SH-SY5Y (cell line): ENCODE data around the gene CKAP5.
A peak's percentile ranks its signal among the peaks of the same experiment; 100 is the strongest.

ENCODE experiments used
- GATA2 ChIP-seq: IDR thresholded peaks from 2 replicates; pipeline ENCODE4 v1.6.1; 2011; ENCODE audit warnings: mild to moderate bottlenecking, low read depth, low read length
- GATA3 ChIP-seq: IDR thresholded peaks from 2 replicates; pipeline ENCODE4 v1.6.1; 2011; ENCODE audit warnings: low read depth, mild to moderate bottlenecking, low read length, moderate library complexity

CKAP5 gene

DNA sequence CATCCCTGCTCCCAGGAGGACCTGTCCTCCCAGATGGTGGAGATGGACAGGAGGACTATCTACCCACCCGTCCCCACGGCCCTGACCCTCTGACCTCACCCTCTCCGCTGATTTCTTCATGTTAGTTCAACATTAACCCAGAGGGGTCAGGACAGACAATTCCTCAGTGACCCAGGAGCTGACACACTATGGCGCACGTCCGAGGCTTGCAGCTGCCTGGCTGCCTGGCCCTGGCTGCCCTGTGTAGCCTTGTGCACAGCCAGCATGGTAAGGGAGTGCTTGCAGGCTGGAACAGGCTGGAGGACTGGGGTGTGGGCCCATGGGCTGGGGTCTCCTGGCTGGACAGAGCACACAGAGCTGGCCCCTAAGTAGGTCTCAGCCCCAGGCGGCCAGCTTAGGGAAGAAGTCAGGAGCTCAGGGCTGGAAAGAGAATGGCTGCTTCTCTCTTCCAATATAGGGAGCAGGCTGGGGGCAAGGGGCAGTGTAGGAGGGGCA, 127.0 kb downstream of the CKAP5 start, which contains the start of gene F2:
F2 (plus strand) TSS at position 166 of the 495 bp plus-strand sequence; CDS start at position 189, 23 bp downstream.
- TF ChIP-seq GATA2 (no peak), GATA3 (no peak)

DNA sequence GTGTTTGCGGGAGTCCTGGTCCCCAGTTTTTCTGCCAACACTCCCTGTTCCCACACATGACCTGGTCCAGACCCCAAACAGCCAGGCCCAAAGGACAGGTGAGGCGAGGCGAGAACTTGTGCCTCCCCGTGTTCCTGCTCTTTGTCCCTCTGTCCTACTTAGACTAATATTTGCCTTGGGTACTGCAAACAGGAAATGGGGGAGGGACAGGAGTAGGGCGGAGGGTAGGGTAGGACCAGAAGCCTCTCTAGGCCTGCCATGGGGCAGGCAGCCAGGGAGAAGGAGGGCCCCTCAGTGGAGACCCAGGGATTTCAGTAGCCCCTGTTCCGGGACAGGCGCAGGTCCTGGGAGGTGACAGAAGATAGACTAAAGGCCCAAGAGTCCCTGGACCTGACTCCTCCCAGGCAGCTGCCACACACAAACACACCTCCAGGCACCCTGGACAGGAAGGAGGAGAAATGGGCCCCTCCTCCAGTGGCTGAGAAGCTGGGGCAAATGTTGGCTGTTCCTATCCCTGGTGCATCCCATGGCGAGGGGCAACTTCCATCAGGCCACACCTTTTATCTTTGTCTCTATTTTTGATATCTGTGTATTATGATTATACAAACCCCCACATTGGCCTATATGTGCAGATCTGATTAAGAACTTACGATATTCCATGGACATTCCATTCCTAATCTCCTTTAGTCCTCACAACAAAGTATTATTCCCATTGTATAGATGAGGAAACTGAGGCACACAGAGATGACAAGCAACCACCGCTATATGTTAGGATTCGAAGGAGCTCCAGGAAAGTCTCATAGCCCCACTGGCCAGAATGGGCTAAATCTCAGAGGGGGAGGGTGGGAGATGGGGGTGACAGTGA, 127.7 kb downstream of the CKAP5 start:
- TF ChIP-seq GATA3 (no peak), GATA2 (no peak)

DNA sequence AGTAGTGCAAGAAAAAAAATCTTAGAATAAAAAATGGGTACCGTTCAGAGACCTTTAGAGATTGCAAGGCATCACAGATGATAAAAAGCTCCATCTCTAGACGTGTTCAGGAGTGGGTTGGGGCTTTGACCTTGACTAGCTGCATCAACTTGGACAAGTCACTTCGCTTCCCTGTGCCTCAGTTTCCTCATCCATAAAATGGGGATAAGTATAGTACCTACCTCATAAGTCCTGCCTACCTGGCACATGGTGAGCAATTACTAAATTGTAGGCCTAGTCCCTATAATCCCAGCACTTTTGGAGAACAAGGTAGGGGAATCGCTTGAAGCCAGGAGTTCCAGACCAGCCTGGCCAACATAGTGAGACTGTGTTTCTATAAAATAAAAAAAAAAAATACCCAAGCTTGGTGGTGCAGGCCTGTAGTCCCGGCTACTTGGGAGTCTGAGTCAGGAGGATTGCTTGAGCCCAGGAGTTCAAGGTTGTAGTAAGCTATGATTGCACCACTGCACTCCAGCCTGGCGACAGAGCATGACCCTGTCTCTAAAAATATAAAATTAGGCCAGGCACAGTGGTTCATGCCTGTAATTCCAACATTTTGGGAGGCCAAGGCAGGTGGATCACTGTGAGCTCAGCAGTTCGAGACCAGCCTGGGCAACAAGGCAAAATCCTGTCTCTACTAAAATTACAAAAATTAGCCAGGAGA, 133.1 kb downstream of the CKAP5 start:
- no peak for TF ChIP-seq GATA2
- no peak for TF ChIP-seq GATA3

DNA sequence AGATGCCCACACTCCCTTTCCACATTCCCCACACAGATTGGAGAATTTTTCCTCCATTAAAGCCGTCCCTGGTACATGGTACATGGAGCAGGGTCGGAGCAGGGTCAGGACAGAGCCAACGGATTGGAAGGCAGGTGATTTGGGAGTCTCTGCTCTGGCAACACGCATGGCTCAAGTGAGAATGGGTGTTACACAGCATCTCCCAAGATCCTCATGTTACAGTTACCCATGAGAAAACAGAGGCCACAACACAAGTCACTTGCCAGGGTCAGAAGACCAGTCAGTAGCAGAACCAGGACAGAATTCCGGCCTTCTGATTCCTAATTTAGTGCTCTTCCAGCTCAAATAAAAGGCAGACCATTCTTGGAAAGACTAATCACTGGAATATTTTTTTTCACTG, 134.8 kb downstream of the CKAP5 start:
- TF ChIP-seq GATA2: no peak
- TF ChIP-seq GATA3: no peak

DNA sequence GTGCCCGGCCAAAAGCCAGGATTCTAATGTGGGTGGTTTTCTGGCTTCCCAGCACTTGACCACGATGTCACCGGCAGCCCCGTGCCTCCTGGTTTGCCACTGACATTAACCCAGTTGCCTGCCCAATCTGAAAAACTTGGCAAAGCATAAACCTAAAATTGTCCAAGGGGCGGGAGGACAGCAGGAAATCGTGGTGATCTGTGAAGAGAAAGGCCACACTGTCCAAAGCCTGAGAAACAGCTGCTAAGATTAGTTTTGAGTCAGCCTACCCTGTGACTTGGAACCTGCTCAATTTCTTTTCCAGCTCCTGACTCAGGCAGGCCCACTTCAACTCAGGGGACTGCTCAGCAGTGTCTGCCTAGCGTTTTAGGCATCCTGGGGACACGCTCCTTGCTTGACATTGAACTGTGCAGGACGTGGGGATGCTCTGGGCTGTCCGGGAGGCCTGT, 135.2 kb downstream of the CKAP5 start:
- no peak for TF ChIP-seq GATA2
- no peak for TF ChIP-seq GATA3

DNA sequence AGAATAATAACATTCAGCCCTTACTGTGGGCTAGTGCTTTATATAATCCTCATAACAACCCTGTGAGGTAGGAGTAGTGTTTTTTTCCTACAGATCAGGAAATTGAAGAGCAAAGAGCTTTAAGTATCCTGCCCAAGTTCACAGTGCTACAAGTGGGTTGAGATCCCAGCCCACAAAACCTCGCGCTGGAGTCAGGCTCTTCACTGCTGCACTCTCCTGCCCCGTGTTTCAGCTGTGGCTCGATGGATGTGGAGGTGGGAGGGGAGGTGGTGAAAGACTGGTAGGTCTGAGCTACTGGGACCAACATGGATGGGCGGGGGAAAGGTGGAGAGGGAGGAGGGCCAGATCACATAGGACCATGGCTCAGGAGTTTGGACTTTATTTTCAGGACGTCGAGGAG, 139.2 kb downstream of the CKAP5 start:
- TF ChIP-seq GATA2: no peak
- TF ChIP-seq GATA3: no peak

DNA sequence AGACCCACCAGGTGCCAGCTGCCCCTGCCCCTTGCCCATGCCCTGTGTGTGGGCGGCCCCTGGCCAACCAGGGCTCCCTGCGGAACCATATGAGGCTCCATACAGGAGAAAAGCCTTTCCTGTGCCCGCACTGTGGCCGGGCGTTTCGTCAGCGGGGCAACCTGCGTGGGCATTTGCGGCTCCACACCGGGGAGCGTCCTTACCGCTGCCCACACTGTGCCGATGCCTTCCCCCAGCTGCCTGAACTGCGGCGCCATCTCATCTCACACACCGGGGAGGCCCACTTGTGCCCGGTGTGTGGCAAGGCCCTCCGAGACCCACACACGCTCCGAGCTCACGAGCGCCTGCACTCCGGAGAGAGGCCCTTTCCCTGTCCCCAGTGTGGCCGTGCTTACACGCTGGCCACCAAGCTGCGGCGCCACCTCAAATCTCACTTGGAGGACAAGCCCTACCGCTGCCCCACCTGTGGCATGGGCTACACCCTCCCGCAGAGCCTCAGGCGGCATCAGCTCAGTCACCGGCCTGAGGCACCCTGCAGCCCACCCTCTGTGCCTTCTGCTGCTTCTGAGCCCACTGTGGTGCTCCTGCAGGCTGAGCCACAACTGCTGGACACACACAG, 140.9 kb downstream of the CKAP5 start:
- TF ChIP-seq GATA3: no peak
- TF ChIP-seq GATA2: no peak

DNA sequence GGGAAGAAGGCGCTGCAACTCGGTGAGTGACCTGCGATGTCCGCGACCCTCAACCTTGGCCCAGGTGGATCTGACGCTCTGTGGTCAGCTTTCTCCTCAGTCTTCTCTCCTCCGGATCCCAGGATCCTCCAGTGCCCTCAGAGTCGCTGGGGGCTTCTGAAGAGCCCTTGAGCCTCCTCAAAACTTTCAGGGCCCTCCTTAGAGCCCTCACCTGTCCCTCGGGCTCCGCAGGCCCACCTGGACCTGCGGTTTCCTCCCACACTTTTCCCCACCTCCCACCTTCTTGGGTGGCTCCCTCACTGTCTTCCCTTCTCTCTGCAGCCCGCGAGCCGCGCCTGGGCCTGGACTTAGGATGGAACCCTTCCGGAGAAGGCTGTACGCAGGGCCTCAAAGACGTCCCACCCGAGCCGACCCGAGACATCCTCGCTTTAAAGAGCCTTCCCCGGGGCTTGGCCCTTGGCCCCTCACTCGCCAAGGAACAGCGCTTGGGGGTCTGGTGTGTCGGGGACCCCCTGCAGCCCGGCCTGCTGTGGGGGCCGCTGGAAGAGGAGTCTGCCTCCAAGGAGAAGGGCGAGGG, 144.9 kb downstream of the CKAP5 start:
- TF ChIP-seq GATA2 (no peak), GATA3 (no peak)

DNA sequence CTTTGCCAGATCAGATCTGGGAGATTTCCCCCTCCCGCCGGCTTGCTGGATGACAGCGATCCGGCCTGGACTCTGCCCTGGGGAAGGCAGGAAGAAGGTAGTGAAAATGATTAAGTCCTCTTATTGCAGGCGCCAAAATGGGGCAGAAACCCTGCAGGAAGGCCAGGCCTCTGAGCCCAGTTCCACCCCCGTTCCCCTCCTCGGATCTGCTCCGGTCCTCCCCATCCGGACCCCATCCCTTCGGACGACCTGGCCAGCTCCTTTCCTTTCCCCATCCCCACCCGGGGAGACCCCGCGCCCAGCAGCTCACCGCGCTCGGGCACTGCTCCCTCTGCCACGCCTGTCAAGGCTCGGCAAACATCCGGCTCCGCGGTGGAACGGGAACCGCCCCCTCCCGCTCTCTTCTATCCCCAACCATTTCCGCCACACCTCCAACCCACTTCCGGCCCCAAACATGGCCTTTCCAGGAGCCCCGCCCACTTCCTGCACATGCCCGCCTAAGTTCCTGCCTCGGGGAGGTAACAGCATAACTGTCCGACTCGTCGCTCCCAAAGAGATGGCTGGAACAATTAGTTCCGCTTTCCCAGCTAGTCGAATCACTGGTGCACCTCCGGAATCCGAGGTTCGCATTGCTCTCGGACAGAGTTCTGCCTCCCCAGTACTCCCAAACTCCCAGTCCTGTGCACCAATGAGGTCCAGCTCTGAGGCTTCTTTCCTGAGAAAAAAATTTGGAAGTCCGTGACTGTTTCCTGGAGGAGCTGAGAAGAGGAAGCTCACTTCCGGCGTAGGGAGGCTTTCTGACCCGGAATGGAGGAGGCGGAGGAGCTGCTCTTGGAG, 145.6 kb downstream of the CKAP5 start, which contains the start of the genes ARHGAP1 and ZNF408:
ARHGAP1 (minus strand) TSS at position 379 of the 837 bp plus-strand sequence. CDS start 4,512 bp downstream, outside the sequence.
ZNF408 (plus strand) TSS at position 791 of the 837 bp plus-strand sequence; CDS start at position 808, 17 bp downstream.
- no peak for TF ChIP-seq GATA2
- no peak for TF ChIP-seq GATA3

DNA sequence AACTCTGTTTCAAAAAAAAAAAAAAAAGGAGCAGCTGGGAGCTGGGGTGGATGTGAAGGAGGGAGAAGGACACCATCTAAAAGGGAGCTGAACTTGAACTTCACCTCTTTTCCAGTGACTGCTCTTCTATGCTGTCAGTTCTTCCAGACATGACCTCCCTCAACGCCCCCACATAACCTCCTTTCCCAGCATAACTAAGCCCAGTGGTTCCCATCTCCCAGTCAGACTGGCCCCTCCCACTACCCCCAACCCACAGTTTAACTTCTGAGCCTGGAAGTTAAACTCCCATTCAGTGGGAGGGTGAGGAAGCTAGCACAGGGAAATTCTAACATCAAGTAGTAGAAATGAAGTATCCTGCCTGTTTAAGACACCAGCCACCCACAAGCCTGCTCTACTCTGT, 147.5 kb downstream of the CKAP5 start:
- TF ChIP-seq GATA3: no peak
- no peak for TF ChIP-seq GATA2

DNA sequence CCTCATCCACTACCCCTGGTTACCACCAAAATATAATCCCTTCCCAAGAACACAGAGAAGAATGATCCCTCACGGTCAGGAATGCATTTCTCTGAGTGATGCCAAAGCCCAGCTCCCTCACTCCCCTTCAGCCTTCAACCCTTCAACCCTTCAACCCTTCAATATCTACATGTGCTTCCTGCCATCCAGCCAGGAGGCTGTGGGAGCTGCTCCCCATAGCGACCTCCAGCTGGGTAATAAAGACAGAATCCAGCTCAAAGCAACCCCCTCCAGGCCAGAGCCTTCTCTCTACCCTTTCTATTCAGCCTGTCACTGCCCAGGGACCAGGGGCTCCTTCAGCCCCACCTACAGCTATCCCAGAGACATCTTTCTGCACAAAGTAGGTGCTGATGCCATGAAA, 148.4 kb downstream of the CKAP5 start:
- no peak for TF ChIP-seq GATA3

DNA sequence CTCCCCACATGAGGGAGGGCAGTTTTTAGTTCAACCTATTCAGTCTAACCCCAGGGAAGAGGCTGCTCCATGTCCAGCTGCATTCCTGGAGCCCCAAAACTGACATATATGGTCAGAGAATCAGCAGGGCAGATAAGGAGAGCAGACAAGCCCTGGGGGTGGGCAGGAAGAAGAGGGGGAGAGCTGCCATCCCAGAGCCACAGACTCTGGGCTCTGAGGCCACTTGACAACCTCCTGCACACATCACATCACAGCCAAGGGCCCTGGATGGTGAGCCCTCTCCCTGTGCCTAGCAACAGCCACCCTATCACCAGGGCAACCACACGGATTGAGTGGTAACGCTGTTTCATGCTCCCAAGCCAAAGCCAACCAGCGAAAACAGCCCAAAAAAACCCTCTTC, 148.8 kb downstream of the CKAP5 start:
- TF ChIP-seq GATA3 (no peak), GATA2 (peak; percentile 66)

DNA sequence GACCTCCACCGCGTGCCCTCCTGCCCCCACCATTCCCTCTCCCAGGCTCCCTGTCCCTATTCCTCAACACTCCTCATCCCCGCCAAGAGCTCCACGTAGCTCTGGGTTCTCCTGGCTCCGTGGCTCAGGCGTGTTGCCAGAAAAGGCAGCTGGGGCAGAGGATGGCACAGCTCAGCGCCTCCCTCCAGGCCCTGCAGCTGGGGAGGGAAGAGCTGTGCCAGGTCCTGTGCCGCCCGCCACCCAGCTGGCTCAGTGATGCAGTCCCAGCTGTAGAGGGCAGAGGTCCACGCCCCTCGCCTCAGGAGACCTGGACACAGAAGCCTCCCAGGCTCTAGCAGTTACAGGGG, 149.9 kb downstream of the CKAP5 start:
- TF ChIP-seq GATA2 (no peak), GATA3 (no peak)
